Lower leg skin (tissue), 4 donors: ENCODE data around the gene CLDN7. TPM values are rescaled to one million over a fixed set of nuclear protein-coding genes. Genes with fewer than 3 reads are reported as not detected.
A peak's percentile ranks its signal among the peaks of the same experiment; 100 is the strongest.

Source experiments
- DNase-seq, 2 donors: peaks; one replicate each; pipeline ENCODE4 v3.0.0-alpha.2; 2019; ENCODE audit warnings: low spot score in 2 of 2
- H3K4me3 ChIP-seq: fragments of 200-600 bp; sonication (generic); 2 replicates; pipeline ENCODE4 v1.5.1; 2017; ENCODE audit warnings: mild to moderate bottlenecking, low read depth; ENCODE audit not compliant: poor library complexity, severe bottlenecking
- POLR2A ChIP-seq, 2 donors: fragments of 450-650 bp; IDR thresholded peaks; one replicate each; pipeline ENCODE4 v1.6.1; 2016 to 2017; ENCODE audit warnings: antibody characterized with exemption in 2 of 2, mild to moderate bottlenecking in 1 of 2, moderate library complexity in 1 of 2
- WGBS, 2 donors: methylation state at CpG; one replicate each; pipeline ENCODE4 v1.1.5; 2018; 5-methylcytosine and 5-hydroxymethylcytosine counted together
- intact Hi-C: fragments of 100-400 bp; cut with DNase I; formaldehyde crosslinking; loops from one replicate; pipeline ENCODE4 v1.15.0; 2023; ENCODE audit warnings: low total_unique reads
- total RNA-seq, 4 donors: library from RNA; depleted of rRNA; stranded (reverse); fragments of >200 nt; gene quantifications; one replicate each; pipeline ENCODE4 v1.1.0, GENCODE V29; 2016
- TF ChIP-seq, protein P1 (sequence below), 3 donors: fragments of 450-650 bp; IDR thresholded peaks; one replicate each; pipeline ENCODE4 v1.5.1; 2016; ENCODE audit warnings: antibody characterized with exemption in 3 of 3, mild to moderate bottlenecking in 3 of 3, moderate library complexity in 2 of 3

The CLDN7 gene
- total RNA-seq, 4 donors from 2014 or later = 6.7 to 25.6 (median 14.4) TPM

DNA sequence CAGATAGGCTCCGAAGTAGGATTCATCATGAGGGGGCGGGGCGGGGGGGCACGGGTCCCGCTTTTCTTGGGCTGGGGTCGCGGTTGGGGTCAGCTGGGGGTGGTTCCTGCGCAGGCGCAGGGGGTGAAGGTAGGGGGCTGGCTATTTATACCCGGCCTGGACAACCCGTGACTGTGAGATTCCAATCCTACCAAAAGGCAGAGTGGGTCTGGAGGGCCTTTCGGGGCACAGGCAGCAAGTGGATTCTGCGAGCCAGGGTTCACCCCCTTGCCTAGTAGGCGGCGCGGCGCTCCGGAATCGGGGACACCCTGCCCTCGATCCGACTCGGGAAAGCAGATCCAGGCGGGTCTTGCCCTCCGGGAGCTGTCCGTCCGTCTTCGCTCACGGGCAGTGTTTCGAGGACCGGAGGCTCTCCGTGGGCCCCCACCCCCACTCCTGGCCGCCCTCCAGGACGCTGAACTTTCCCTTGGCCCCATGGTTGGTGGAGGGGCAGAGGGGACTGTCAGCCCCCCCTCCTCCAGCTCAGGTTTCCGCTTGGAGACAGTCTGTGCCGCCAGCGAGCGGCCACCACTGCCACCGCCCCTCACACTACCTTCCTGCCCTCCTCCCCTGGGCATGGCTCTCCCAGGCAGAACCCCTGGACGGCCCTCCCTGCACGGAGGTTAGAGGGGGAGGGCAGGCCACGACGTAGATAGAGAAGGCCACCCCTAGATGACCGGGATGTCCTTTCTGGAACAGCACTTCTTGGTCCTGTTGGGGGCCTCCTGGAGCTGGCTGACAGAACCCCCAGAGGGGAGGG is 19.9 kb upstream of the CLDN7 start:
- TF ChIP-seq, protein P1, sequence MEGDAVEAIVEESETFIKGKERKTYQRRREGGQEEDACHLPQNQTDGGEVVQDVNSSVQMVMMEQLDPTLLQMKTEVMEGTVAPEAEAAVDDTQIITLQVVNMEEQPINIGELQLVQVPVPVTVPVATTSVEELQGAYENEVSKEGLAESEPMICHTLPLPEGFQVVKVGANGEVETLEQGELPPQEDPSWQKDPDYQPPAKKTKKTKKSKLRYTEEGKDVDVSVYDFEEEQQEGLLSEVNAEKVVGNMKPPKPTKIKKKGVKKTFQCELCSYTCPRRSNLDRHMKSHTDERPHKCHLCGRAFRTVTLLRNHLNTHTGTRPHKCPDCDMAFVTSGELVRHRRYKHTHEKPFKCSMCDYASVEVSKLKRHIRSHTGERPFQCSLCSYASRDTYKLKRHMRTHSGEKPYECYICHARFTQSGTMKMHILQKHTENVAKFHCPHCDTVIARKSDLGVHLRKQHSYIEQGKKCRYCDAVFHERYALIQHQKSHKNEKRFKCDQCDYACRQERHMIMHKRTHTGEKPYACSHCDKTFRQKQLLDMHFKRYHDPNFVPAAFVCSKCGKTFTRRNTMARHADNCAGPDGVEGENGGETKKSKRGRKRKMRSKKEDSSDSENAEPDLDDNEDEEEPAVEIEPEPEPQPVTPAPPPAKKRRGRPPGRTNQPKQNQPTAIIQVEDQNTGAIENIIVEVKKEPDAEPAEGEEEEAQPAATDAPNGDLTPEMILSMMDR (IDR thresholded peaks at IDR 0.05) = no peak
- no peak for TF ChIP-seq POLR2A (IDR thresholded peaks at IDR 0.05)
- 7 to 8% methylated on average over 24 to 37 of the region's 43 CpGs for WGBS, 2 donors
- DNase-seq = peak in 1 of 2 donors; percentile 89
- intact Hi-C loops = loop anchor here (2.0 kb wide), 1 partner anchor 61 kb away; no protein-coding TSS in a partner anchor
- peak overlapping the region; percentile 29 for H3K4me3 ChIP-seq

DNA sequence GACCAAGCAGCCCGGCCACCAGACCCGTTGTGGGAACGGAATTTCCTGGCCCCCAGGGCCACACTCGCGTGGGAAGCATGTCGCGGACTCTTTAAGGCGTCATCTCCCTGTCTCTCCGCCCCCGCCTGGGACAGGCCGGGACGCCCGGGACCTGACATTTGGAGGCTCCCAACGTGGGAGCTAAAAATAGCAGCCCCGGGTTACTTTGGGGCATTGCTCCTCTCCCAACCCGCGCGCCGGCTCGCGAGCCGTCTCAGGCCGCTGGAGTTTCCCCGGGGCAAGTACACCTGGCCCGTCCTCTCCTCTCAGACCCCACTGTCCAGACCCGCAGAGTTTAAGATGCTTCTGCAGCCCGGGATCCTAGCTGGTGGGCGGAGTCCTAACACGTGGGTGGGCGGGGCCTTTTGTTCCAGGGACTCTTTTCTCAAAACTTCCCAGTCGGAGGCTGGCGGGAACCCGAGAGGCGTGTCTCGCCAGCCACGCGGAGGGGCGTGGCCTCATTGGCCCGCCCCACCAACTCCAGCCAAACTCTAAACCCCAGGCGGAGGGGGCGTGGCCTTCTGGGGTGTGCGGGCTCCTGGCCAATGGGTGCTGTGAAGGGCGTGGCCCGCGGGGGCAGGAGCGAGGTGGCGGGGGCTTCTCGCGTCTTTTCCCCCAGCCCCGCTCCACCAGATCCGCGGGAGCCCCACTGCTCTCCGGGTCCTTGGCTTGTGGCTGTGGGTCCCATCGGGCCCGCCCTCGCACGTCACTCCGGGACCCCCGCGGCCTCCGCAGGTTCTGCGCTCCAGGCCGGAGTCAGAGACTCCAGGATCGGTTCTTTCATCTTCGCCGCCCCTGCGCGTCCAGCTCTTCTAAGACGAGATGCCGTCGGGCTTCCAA is 19.0 kb upstream of the CLDN7 start, which contains the start of gene SLC2A4:
TSS of gene SLC2A4 (plus strand) at position 645 of the 879 bp plus-strand sequence. CDS start at position 862, 217 bp downstream.
- intact Hi-C loops = loop anchor here (2.0 kb wide), 1 partner anchor 61 kb away; no protein-coding TSS in a partner anchor
- DNase-seq = peak; percentile 92 to 98
- no peak for TF ChIP-seq POLR2A (IDR thresholded peaks at IDR 0.05)
- TF ChIP-seq, protein P1 (IDR thresholded peaks at IDR 0.05) = no peak
- 0 to 1% methylated on average over 40 to 47 of the region's 71 CpGs for WGBS, 2 donors
- peak within 1 kb of the TSS; percentile 29 for H3K4me3 ChIP-seq

DNA sequence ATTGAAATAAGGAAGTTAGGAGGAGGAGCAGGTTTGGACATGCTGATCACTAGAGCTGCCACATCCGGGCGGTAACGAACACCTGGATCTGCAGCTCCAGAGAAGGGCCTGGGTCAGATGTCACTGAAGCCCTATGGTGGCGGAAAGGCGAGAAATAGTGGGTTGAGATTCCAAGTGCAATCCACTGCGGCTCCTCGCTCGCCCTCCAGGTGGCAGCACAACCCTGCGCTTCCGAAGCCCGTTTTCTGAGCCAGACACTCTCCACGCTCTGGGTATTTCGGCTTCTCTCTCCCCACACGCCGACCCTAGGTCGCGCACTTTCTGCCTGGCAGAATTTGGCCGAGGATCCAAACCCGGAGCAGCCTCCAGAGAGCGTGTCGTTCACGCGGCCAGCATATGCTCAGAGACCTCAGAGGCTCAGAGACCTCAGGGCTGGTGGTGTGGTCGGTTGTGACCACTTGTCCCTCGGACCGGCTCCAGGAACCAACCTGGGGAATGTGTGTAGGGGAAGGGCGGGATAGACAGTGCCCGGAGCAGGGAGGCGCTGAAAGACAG is 18.3 kb upstream of the CLDN7 start:
- 0 to 1% methylated on average over 29 of the region's 29 CpGs for WGBS, 2 donors
- intact Hi-C loops = loop anchor here (2.0 kb wide), 1 partner anchor 62 kb away; no protein-coding TSS in a partner anchor
- TF ChIP-seq, protein P1 (IDR thresholded peaks at IDR 0.05) = peak in 1 of 3 donors; percentile 98
- TF ChIP-seq POLR2A (IDR thresholded peaks at IDR 0.05) = no peak
- peak overlapping the region; percentile 6 for H3K4me3 ChIP-seq
- peak; percentile 69 to 96 for DNase-seq

DNA sequence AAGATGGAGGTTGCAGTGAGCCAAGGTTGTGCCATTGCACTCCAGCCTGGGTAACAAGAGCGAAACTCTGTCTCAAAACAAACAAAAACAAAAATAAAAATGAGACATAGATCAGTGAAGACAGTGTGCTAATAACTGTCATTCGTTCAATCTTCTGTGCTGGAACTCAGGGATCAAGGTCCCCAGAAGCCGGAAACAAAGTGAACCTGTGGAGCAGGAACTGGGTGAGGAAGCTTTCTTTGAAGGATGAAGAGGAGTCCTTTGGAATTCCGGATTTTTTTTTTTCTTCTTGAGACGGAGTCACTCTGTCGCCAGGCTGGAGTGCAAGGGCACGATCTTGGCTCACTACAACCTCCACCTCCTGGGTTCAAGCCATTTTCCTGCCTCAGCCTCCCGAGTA is 17.2 kb upstream of the CLDN7 start:
- TF ChIP-seq, protein P1 (IDR thresholded peaks at IDR 0.05) = no peak
- no peak for TF ChIP-seq POLR2A (IDR thresholded peaks at IDR 0.05)
- no peak for DNase-seq
- intact Hi-C loops = no loop called here
- 78 to 81% methylated on average over 8 of the region's 8 CpGs for WGBS, 2 donors
- no peak overlapping the region for H3K4me3 ChIP-seq

DNA sequence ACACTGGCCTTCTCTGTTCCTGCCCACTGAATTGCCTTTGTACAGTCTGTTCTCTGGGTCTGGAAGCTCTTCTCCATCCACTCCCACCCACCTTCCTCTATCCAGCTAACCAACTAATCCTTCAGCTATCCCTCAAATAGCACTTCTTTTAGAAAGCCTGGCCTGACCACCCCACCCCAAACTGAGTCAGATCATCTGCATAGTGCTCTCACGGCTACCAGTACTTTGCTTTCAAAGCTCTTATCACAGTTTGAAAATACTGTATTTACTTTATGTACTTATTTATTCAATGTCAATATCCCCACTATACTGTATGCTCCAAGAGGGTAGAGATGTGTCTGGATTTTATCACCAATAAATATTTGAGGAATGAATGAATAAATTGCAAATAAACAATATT is 4.5 kb upstream of the CLDN7 start:
- TF ChIP-seq, protein P1 (IDR thresholded peaks at IDR 0.05) = no peak
- TF ChIP-seq POLR2A (IDR thresholded peaks at IDR 0.05) = no peak
- intact Hi-C loops = no loop called here
- WGBS, 2 donors = 64 to 70% methylated on average over 1 of the region's 1 CpG
- H3K4me3 ChIP-seq = no peak overlapping the region
- no peak for DNase-seq
